Neural progenitor cell (in vitro differentiated cells): ENCODE data around the gene COL19A1.

ENCODE experiments used
- EZH2phosphoT487 ChIP-seq: fragments of 200-600 bp; sonication (generic); IDR thresholded peaks from 2 replicates; pipeline ENCODE4 v1.6.1; 2017; ENCODE audit warnings: antibody characterized with exemption
- TF ChIP-seq, protein P1 (sequence below): fragments of 200-600 bp; sonication (generic); IDR thresholded peaks from 2 replicates; pipeline ENCODE4 v1.5.1; 2017; ENCODE audit warnings: antibody characterized with exemption, mild to moderate bottlenecking

- TF ChIP-seq, protein P1, sequence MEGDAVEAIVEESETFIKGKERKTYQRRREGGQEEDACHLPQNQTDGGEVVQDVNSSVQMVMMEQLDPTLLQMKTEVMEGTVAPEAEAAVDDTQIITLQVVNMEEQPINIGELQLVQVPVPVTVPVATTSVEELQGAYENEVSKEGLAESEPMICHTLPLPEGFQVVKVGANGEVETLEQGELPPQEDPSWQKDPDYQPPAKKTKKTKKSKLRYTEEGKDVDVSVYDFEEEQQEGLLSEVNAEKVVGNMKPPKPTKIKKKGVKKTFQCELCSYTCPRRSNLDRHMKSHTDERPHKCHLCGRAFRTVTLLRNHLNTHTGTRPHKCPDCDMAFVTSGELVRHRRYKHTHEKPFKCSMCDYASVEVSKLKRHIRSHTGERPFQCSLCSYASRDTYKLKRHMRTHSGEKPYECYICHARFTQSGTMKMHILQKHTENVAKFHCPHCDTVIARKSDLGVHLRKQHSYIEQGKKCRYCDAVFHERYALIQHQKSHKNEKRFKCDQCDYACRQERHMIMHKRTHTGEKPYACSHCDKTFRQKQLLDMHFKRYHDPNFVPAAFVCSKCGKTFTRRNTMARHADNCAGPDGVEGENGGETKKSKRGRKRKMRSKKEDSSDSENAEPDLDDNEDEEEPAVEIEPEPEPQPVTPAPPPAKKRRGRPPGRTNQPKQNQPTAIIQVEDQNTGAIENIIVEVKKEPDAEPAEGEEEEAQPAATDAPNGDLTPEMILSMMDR = no peak
- no peak for TF ChIP-seq EZH2phosphoT487
Measured at GRCh38 chr6:69873291-69873690, 6.9 kb downstream of the COL19A1 start.
